ENCODE data around the gene MECP2.
"Not testable (repeated sequence)": the region's sequence is repeated elsewhere in the genome, so short reads cannot be mapped to it uniquely, and the experiment has no call there.

MECP2 gene

GRCh38 chrX:154097589-154098541, at the start of gene MECP2:
Gene MECP2 (minus strand): TSS chrX:154097717.
- DNase-seq: peak; percentile 49

GRCh38 chrX:154144010-154144409, 46.5 kb upstream of the MECP2 start, which contains the start of gene OPN1LW:
Gene OPN1LW (plus strand): TSS chrX:154144243. CDS start chrX:154144284, 41 bp downstream.
- DNase-seq: not testable (repeated sequence)

DNA sequence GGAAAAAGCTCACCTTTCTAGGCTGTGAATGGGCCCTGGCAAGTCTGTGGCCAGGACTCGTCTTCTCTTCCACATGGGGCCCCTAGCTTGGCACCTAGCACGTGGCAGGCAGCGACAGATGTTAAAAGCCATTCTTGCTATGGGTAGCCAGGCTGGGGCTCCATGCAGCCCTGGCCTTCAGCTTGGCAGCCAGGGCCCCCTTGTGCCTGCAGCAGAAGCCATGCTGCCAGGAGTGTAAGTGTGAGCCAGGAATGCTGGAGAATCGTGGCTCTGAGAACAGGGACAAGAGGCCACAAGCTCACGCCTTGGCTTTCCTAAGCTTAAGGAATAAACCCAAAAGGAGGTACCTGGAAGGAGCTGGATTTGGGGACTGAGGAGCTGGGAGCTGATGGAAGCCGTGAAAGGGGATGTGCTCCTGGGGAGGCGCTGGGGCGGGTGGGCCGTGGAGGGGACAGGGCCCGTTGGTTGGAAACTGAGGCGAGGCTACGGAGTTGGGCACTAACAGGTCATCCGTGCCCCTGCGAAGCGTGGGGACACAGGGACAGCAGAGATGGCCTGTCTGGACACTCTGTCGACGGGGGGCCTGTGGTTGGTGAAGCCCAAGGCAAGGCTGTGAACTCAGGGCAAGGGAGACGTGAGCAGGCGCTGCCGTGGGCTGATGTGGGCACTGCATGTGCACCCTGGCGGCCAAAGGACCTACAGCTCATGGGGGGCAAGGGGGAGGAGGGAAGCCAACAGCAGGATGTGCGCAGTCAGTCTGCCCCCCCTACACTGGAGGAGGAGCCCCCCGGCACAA, 45.6 kb upstream of the MECP2 start:
- DNase-seq: no peak

DNA sequence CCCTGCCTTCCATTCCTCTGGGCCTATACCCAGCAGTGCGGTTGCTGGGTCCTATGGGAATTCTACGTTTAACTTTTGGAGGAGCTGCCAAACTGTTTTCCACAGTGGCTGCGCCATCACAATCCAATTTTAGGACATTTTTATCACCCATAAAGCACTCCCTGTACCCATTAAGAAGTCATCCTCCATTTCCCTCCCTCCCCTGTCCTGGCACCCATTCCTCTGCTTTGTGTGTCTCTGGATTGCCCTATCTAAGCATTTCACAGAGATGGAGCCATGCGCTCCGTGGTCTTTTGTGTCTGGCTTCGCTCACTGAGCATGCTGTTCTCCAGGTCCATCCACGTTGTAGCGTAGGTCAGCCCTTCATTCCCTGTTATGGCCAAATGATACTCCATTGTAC, 44.9 kb upstream of the MECP2 start:
- DNase-seq: no peak

DNA sequence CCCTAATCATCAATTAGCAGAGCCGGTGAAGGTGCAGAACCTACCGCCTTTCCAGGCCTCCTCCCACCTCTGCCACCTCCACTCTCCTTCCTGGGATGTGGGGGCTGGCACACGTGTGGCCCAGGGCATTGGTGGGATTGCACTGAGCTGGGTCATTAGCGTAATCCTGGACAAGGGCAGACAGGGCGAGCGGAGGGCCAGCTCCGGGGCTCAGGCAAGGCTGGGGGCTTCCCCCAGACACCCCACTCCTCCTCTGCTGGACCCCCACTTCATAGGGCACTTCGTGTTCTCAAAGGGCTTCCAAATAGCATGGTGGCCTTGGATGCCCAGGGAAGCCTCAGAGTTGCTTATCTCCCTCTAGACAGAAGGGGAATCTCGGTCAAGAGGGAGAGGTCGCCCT, 43.2 kb upstream of the MECP2 start:
- no peak for DNase-seq

- no peak for DNase-seq
Observed at GRCh38 chrX:154140206-154140605, 42.7 kb upstream of the MECP2 start.

DNA sequence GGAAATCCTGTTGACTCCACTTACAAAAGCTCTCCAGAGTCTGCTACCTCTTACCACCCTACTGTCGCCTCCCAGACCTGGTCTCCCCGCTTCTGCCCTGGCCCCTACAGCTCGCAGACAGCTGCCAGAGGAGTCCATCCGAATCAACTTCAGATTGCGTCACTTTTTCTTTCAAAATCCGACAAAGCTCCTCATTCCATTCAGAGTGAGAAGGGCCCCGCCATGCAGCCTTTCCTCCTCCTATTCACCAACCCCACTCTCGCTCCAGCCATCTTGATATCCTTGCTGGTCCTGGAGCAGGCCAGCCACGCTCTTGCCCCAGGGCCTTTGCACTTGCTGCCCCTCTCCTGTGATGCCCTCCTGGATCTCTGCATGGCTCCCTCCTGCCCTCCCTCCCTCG, 41.3 kb upstream of the MECP2 start:
- no peak for DNase-seq

- DNase-seq: no peak
Observed at GRCh38 chrX:154136627-154137161, 39.2 kb upstream of the MECP2 start.

DNA sequence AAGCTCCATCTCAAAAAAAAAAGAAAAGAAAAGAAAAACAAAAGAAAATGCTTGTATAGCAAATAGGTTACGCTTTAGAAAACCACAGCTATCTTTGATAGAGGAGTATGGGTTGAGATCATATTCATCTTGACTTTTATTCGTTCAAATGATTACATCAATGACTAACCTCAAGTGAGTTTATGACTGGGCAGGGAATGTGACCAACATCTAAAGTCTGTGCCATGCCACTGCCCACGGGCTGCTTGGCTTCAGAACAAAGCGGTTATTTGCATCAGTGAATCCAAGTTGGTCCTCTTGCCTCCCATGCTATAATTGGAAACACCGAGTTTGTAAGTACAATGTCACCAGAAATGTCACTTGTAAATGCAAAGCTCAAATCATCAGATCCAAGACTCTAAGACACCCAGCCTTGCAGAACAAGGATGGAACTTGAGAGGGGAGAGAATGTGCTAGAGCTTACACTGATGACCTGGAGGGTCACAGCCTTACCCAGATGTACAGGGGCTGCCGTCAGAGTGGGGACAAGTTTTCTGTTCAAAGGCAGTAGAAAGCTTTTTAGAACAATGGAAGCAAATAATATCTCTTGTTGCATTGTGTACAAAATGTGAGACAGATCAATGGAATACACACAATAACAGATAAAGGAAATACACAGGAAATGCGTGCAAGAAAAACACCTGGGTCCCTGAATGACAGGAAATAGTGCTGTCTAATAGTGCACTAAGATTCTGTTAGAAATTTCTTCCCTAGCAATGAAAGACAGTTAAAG, 38.1 kb upstream of the MECP2 start:
- no peak for DNase-seq

DNA sequence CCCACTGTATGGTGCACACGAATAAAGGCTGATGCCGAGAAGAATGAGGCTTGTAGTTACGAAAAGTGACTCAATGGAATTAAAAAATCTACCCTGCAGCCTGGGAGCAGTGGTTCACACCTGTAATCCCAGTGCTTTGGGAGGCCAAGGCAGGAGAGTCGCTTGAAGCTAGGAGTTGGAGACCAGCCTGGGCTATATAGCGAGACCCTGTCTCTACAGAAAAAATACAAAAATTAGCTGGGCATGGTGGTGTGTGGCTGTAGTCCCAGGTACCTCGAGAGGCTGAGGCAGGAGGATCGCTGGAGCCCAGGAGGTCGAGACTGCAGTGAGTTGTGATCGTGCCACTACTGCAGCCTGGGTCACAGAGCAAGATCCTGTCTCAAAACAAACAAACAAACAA, 34.8 kb upstream of the MECP2 start:
- DNase-seq: no peak

DNA sequence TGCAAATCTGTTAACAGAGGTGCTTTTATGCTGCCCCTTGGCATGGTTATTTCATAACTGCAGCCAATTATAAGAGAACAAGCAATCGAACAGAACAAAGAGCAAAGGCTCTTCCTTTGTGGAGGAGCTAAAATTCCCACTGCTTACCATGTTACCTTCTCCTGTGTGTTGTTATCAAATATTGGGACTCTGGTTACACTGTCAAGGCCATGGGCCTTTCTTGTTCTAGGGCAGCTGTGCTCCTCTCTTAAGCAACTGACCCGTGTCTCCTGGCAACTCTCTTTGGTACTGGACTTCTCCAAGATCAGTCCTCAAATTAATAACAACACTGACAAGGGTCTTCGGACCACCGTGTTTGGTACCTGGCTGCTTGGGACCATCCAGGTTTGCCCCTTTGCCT, 34.4 kb upstream of the MECP2 start:
- no peak for DNase-seq

- DNase-seq: no peak
Observed at GRCh38 chrX:154126101-154126500, 28.6 kb upstream of the MECP2 start.

DNA sequence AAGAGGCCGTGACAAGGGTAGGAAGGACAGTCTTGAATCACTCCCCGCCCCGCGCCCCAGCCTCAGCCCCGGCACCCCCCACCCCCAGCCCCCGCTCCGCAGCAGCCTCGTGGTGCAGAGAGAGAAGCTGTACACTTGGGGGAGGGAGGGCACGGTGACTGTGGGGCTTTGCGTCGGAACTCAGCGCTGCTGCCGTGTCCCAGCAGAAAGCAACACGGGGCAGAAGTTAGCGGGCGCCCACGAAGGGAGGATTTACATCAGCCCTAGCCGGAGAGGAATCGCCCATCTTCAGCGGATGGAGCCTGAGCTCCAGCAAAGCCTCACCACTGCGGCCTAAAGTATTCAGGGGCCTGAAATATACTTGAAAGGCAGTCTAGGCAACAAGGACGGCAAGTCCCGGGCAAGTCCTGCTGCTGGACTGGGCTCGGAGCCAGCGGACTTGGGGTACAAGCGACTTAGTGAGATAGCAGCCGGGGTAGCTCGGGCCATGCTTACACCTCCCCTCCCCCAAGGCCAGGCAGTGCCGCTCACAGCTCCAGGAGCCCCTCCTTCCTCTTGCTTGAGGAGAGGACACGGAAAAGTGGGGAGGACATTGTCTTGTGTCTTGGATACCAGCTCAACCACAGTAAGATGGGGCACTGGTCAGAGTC, 28.0 kb upstream of the MECP2 start:
- no peak for DNase-seq

DNA sequence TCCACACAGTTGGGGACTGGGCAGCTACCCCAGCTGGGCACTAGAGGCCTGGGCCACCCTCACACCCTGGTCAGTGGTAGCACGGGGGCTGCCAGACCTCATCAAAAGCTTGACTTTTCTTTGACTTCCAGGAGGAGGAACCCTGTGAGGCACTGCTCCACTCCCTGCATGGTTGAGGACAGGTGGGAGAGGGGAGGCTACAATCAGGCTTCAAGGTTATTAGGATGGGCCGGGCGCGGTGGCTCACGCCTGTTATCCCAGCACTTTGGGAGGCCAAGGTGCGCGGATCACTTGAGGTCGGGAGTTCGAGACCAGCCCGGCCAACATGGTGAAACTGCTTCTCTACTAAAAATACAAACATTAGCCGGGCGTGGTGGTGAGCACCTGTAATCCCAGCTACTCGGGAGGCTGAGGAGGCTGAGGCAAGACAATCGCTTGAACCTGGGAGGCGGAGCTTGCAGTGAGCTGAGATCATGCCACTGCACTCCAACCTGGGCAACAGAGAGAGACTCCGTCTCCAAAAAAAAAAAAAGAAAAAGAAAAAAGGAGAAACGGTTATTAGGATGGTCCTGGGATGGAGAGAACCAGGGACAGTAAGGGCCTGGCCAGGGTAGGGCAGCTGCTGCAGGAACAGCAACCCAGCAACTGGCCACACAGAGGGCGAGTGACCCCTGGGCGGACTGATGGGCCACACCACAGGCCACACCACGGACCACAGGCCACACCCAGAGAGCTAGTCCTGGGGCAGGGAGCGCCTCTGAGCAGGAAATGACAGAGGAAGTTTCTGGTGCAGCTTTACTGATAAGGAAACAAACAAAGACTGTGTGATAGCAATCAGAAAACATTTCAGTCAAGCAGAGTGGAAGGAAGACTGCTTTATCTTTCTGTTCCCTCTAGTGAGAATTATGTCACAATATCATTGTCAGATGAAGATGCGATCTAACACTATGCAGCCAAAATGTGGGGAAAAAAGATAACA, 26.0 kb upstream of the MECP2 start:
- DNase-seq: no peak

GRCh38 chrX:154121961-154122360, 24.4 kb upstream of the MECP2 start:
- no peak for DNase-seq

- no peak for DNase-seq
Observed at GRCh38 chrX:154121207-154121606, 23.7 kb upstream of the MECP2 start.

GRCh38 chrX:154120567-154120966, 23.1 kb upstream of the MECP2 start:
- no peak for DNase-seq

DNA sequence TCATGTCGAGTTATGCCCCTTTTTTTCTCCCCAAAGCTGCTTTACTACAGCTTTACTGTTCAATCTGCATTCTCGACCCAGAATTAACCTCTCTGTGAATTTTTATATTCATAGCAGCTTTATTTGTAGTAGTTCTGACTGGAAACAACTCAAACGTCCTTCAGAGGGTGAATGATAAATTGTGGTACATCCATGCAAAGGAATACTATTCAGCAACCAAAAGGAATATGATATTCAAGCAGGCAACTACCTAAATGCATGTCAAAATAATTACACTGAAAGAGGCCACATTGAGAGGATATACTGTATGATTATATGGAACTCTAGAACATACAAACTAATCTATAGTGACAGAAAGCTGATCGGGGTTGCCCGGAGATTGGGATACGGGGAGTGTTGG, 20.0 kb upstream of the MECP2 start:
- no peak for DNase-seq

- DNase-seq: no peak
Observed at GRCh38 chrX:154116426-154117211, 19.1 kb upstream of the MECP2 start.

DNA sequence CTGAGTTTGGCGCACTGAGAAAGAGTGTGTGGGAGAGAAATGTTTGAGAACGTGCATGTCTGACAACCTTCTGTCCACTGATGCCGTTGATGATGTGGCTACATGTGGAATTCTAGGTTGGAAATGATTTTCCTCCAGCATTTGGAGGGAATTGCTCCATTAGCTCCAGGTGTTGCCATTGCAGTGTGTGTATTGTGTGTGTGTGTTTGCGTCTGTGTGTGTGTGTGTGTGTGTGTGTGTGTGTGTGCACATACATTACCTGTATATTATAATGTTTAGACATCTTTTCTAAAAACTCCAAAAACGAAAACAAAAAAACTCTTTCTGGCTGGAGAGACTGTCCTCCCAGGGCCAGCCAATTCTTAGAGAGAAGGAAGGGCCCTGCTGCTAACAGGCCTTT, 18.2 kb upstream of the MECP2 start:
- DNase-seq: no peak
